ENCODE measurements around the gene DNAJC13. TPM values are rescaled to one million over a fixed set of nuclear protein-coding genes. Genes with fewer than 3 reads are reported as not detected.
"Not testable (repeated sequence)": the region's sequence is repeated elsewhere in the genome, so short reads cannot be mapped to it uniquely, and the experiment has no call there.

The DNAJC13 gene
- total RNA-seq, 1 experiment from 2014 or later: 33.0 TPM

GRCh38 chr3:132554437-132554836 lies 137.1 kb downstream of the DNAJC13 start:
- no peak overlapping the region for H3K4me3 Mint-ChIP-seq (ENCODE audit: unreplicated experiment)
- BruUV-seq (replicated peaks): no TSS peak
- no peak overlapping the region for H3K27ac Mint-ChIP-seq (ENCODE audit: low read depth, unreplicated experiment)
- peaks cover 8% of the 10 kb centered on the region for H3K36me3 Mint-ChIP-seq (ENCODE audit: insufficient read depth, unreplicated experiment)
- peaks cover 10% of the 10 kb centered on the region for H3K4me1 Mint-ChIP-seq (ENCODE audit: insufficient read depth, unreplicated experiment)
- H3K27me3 Mint-ChIP-seq (ENCODE audit: insufficient read depth, unreplicated experiment): no peaks in the 10 kb centered on the region
- POLR2A ChIA-PET: no interaction called here
- CTCF ChIA-PET: interaction anchor here (0.7 kb wide), 1 partner anchor 14 kb away, joined by 6 read pairs; no protein-coding TSS in a partner anchor
- TF ChIP-seq CTCF (IDR thresholded peaks at IDR 0.05; ENCODE audit: unreplicated experiment): no peak
- H3K9me3 Mint-ChIP-seq (ENCODE audit: unreplicated experiment): no peaks in the 10 kb centered on the region
- intact Hi-C loops (cut with micrococcal nuclease): no loop called here
- no peak for DNase-seq (ENCODE audit: unreplicated experiment)

- no peak overlapping the region for H3K27ac Mint-ChIP-seq (ENCODE audit: low read depth, unreplicated experiment)
- intact Hi-C loops (cut with micrococcal nuclease): no loop called here
- no peaks in the 10 kb centered on the region for H3K27me3 Mint-ChIP-seq (ENCODE audit: insufficient read depth, unreplicated experiment)
- H3K9me3 Mint-ChIP-seq (ENCODE audit: unreplicated experiment): no peaks in the 10 kb centered on the region
- no peaks in the 10 kb centered on the region for H3K4me1 Mint-ChIP-seq (ENCODE audit: insufficient read depth, unreplicated experiment)
- no peak for TF ChIP-seq CTCF (IDR thresholded peaks at IDR 0.05; ENCODE audit: unreplicated experiment)
- no TSS peak for BruUV-seq (replicated peaks)
- no peak for DNase-seq (ENCODE audit: unreplicated experiment)
- H3K4me3 Mint-ChIP-seq (ENCODE audit: unreplicated experiment): no peak overlapping the region
- H3K36me3 Mint-ChIP-seq (ENCODE audit: insufficient read depth, unreplicated experiment): peaks cover 8% of the 10 kb centered on the region
- POLR2A ChIA-PET: no interaction called here
- CTCF ChIA-PET: no interaction called here
Observed at GRCh38 chr3:132555306-132556035, 138.2 kb downstream of the DNAJC13 start.

- POLR2A ChIA-PET; H3K4me3 Mint-ChIP-seq (ENCODE audit: unreplicated experiment); H3K27me3 Mint-ChIP-seq (ENCODE audit: insufficient read depth, unreplicated experiment); H3K4me1 Mint-ChIP-seq (ENCODE audit: insufficient read depth, unreplicated experiment); H3K27ac Mint-ChIP-seq (ENCODE audit: low read depth, unreplicated experiment); BruUV-seq (replicated peaks); H3K36me3 Mint-ChIP-seq (ENCODE audit: insufficient read depth, unreplicated experiment); intact Hi-C loops (cut with micrococcal nuclease); DNase-seq (ENCODE audit: unreplicated experiment); H3K9me3 Mint-ChIP-seq (ENCODE audit: unreplicated experiment); CTCF ChIA-PET: not testable (repeated sequence)
Observed at GRCh38 chr3:132556036-132556386, 138.7 kb downstream of the DNAJC13 start.

GRCh38 chr3:132556508-132557159 lies 139.3 kb downstream of the DNAJC13 start:
- H3K4me3 Mint-ChIP-seq (ENCODE audit: unreplicated experiment): no peak overlapping the region
- no peaks in the 10 kb centered on the region for H3K27me3 Mint-ChIP-seq (ENCODE audit: insufficient read depth, unreplicated experiment)
- ChIA-PET CTCF (interaction anchor here (0.6 kb wide), 1 partner anchor 21 kb away, joined by 3 read pairs; no protein-coding TSS in a partner anchor), POLR2A (no interaction called here)
- no peak for DNase-seq (ENCODE audit: unreplicated experiment)
- H3K27ac Mint-ChIP-seq (ENCODE audit: low read depth, unreplicated experiment): no peak overlapping the region
- BruUV-seq (replicated peaks): no TSS peak
- H3K4me1 Mint-ChIP-seq (ENCODE audit: insufficient read depth, unreplicated experiment): no peaks in the 10 kb centered on the region
- peaks cover 10% of the 10 kb centered on the region for H3K36me3 Mint-ChIP-seq (ENCODE audit: insufficient read depth, unreplicated experiment)
- H3K9me3 Mint-ChIP-seq (ENCODE audit: unreplicated experiment): no peaks in the 10 kb centered on the region
- intact Hi-C loops (cut with micrococcal nuclease): no loop called here
- TF ChIP-seq CTCF (IDR thresholded peaks at IDR 0.05; ENCODE audit: unreplicated experiment): no peak
